B cell (primary cell): ENCODE data around the gene EHBP1. TPM values are rescaled to one million over a fixed set of nuclear protein-coding genes. Genes with fewer than 3 reads are reported as not detected.

Source experiments
- ATAC-seq: fragments of 200-7000 bp; cut with Tn5 transposase; one replicate; pipeline ENCODE4 v1.10.0; 2021; ENCODE audit warnings: low read depth, mild to moderate bottlenecking, moderate number of reproducible peaks, moderate library complexity
- CTCF ChIA-PET: fragments of 350-600 bp; sonication (Branson Sonifier 250); formaldehyde crosslinking; loops from one replicate; lab custom pipeline; 2021; ENCODE audit warnings: antibody characterized with exemption, inconsistent platforms; lab: Charles Lee
- POLR2A ChIA-PET: fragments of 350-600 bp; sonication (Branson Sonifier 250); formaldehyde crosslinking; loops from one replicate; lab custom pipeline; 2021; ENCODE audit warnings: antibody characterized with exemption; lab: Charles Lee
- DNase-seq: peaks from one replicate; pipeline ENCODE4 v3.0.0; 2013
- H2AFZ ChIP-seq: 2 replicates; pipeline ENCODE4 v1.6.1; 2012; ENCODE audit warnings: mild to moderate bottlenecking, low read depth, low read length; ENCODE audit not compliant: insufficient read depth, poor library complexity, severe bottlenecking
- H3K27ac ChIP-seq, 2 donors: 1 replicate in 1 of 2; 2 replicates in 1 of 2; pipeline ENCODE4 v1.5.1; 2012 to 2013; ENCODE audit warnings: low read length in 2 of 2, mild to moderate bottlenecking in 2 of 2, moderate library complexity in 1 of 2
- H3K27me3 ChIP-seq, 4 experiments: fragments of 200-600 bp in 1 of 4; sonication (generic) in 1 of 4; replicated peaks in 1 of 4; 1 replicate in 2 of 4; 2 replicates in 2 of 4; pipeline versions ENCODE4 v1.6.1 to v1.7.0; 2013 to 2016; ENCODE audit warnings: low read length in 3 of 4, mild to moderate bottlenecking in 2 of 4, mixed read lengths in 1 of 4, moderate library complexity in 1 of 4; ENCODE audit not compliant: insufficient read depth in 4 of 4, control insufficient read depth in 3 of 4; ENCODE audit errors: control extremely low read depth in 1 of 4
- H3K36me3 ChIP-seq, 2 experiments: replicated peaks in 1 of 2; 1 replicate in 1 of 2; 2 replicates in 1 of 2; pipeline versions ENCODE4 v1.6.1 to v1.7.1; 2013; ENCODE audit warnings: low read length in 1 of 2; ENCODE audit not compliant: insufficient read depth in 2 of 2, control insufficient read depth in 1 of 2; ENCODE audit errors: control extremely low read depth in 1 of 2, extremely low read depth in 1 of 2
- H3K4me1 ChIP-seq, 2 donors: fragments of 200-600 bp in 1 of 2; sonication (generic) in 1 of 2; 1 replicate in 1 of 2; 2 replicates in 1 of 2; pipeline versions ENCODE4 v1.5.1 to v1.6.1; 2013 to 2017; ENCODE audit warnings: low read length in 2 of 2; ENCODE audit not compliant: control insufficient read depth in 2 of 2, insufficient read depth in 2 of 2
- H3K4me2 ChIP-seq: replicated peaks from 2 replicates; pipeline ENCODE3; 2012; ENCODE audit warnings: mild to moderate bottlenecking, low read depth, low read length; ENCODE audit not compliant: poor library complexity, severe bottlenecking
- H3K4me3 ChIP-seq, 5 experiments: fragments of 200-600 bp in 1 of 5; sonication (generic) in 1 of 5; 1 replicate in 3 of 5; 2 replicates in 2 of 5; pipeline versions ENCODE4 v1.5.1 to v1.7.0; 2011 to 2016; ENCODE audit warnings: low read length in 4 of 5, mild to moderate bottlenecking in 4 of 5, low read depth in 2 of 5, control low read depth in 1 of 5, moderate library complexity in 1 of 5; ENCODE audit not compliant: insufficient read depth in 1 of 5; ENCODE audit errors: control extremely low read depth in 1 of 5, extremely low read depth in 1 of 5
- H3K79me2 ChIP-seq: fragments of 200-600 bp; sonication (generic); one replicate; pipeline ENCODE4 v1.6.0; 2016; ENCODE audit warnings: low read length; ENCODE audit not compliant: control insufficient read depth, insufficient read depth
- H3K9ac ChIP-seq: fragments of 200-600 bp; sonication (generic); 2 replicates; pipeline ENCODE4 v1.6.1; 2017; ENCODE audit warnings: mild to moderate bottlenecking, low read length, moderate library complexity
- H3K9me3 ChIP-seq, 3 donors: one replicate each; pipeline versions ENCODE4 v1.6.1 to v1.7.1; 2013; ENCODE audit warnings: low read length in 2 of 3; ENCODE audit not compliant: control insufficient read depth in 2 of 3, insufficient read depth in 1 of 3; ENCODE audit errors: control extremely low read depth in 1 of 3
- H4K20me1 ChIP-seq: 2 replicates; pipeline ENCODE4 v1.6.0; 2012; ENCODE audit warnings: mild to moderate bottlenecking, low read length; ENCODE audit not compliant: insufficient read depth, control insufficient read depth, poor library complexity, severe bottlenecking
- H3K27ac Mint-ChIP-seq: one replicate; pipeline ENCODE4 v1.8.0; 2021; ENCODE audit warnings: mixed read lengths
- H3K27me3 Mint-ChIP-seq: one replicate; pipeline ENCODE4 v1.8.0; 2021; ENCODE audit warnings: mixed read lengths
- H3K4me1 Mint-ChIP-seq: one replicate; pipeline ENCODE4 v1.8.0; 2021; ENCODE audit warnings: mixed read lengths
- H3K4me3 Mint-ChIP-seq: one replicate; pipeline ENCODE4 v1.8.0; 2021; ENCODE audit warnings: mixed read lengths
- H3K9me3 Mint-ChIP-seq: one replicate; pipeline ENCODE4 v1.8.0; 2022; ENCODE audit warnings: mixed read lengths; ENCODE audit not compliant: insufficient read depth
- EZH2 ChIP-seq: IDR thresholded peaks from 2 replicates; pipeline ENCODE4 v1.6.1; 2012; ENCODE audit warnings: borderline replicate concordance, low read depth, mild to moderate bottlenecking, moderate library complexity, low read length; ENCODE audit not compliant: insufficient read depth, poor library complexity, severe bottlenecking
- WGBS: methylation state at CpG from one replicate; pipeline ENCODE4 v1.1.5; 2013; ENCODE audit warnings: missing lambda C conversion rate; ENCODE audit not compliant: insufficient coverage; 5-methylcytosine and 5-hydroxymethylcytosine counted together
- intact Hi-C: fragments of 100-400 bp; cut with micrococcal nuclease; formaldehyde crosslinking; loops from one replicate; pipeline ENCODE4 v1.10.0; 2022
- polyA plus RNA-seq: library from polyadenylated mRNA; depleted of rRNA; stranded (reverse); fragments of >200 nt; gene quantifications from 2 replicates; pipeline ENCODE4 v1.2.3, GENCODE V29; 2012
- total RNA-seq, 2 donors: library from RNA; stranded (reverse); fragments of 120-200 nt in 1 of 2; gene quantifications; 1 replicate in 1 of 2; 2 replicates in 1 of 2; pipeline versions ENCODE4 v1.2.3 to v1.2.4, GENCODE V29; 2013 to 2022
- TF ChIP-seq, protein P1 (sequence below): fragments of 200-600 bp; IDR thresholded peaks from one replicate; pipeline ENCODE4 v1.8.0; 2022; ENCODE audit warnings: antibody characterized with exemption, mild to moderate bottlenecking

EHBP1 gene
- total and polyA plus RNA-seq, 2 donors (not counting 1 experiment from before 2014, with no cell fraction given), result 8.8 to 34.7 TPM

DNA sequence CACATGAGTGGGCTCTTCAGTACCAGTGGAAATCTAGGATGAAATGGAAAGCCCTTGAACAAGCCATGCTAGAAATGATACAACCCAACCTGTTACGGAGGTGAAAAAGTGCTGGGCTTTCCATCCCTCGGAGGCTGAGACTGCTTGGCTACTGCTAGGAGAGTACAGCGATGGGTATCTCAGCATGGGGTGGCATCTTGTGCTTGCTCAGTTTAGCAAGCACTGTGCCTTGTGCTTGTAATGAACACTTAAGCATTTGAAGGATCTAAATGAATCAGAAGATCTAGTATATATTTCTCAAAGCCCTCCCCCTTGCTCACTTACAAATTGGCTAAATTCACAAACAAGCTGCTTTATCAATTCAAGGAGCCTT is 44.3 kb upstream of the EHBP1 start:
- H3K4me1 ChIP-seq, result peaks cover 18 to 27% of the 10 kb centered on the region in 2 donors
- H3K4me3 Mint-ChIP-seq, result no peak overlapping the region
- no peak overlapping the region for H3K4me2 ChIP-seq
- POLR2A ChIA-PET, result no interaction called here
- ATAC-seq (no peak), DNase-seq (no peak)
- no peaks in the 10 kb centered on the region for H3K9me3 ChIP-seq
- H4K20me1 ChIP-seq, result no peaks in the 10 kb centered on the region
- H3K9me3 Mint-ChIP-seq, result no peaks in the 10 kb centered on the region
- no peak overlapping the region for H3K27ac ChIP-seq
- 100% methylated on average over 3 of the region's 3 CpGs for WGBS
- no peak overlapping the region for H3K4me3 ChIP-seq
- no peak for TF ChIP-seq EZH2
- TF ChIP-seq, protein P1, sequence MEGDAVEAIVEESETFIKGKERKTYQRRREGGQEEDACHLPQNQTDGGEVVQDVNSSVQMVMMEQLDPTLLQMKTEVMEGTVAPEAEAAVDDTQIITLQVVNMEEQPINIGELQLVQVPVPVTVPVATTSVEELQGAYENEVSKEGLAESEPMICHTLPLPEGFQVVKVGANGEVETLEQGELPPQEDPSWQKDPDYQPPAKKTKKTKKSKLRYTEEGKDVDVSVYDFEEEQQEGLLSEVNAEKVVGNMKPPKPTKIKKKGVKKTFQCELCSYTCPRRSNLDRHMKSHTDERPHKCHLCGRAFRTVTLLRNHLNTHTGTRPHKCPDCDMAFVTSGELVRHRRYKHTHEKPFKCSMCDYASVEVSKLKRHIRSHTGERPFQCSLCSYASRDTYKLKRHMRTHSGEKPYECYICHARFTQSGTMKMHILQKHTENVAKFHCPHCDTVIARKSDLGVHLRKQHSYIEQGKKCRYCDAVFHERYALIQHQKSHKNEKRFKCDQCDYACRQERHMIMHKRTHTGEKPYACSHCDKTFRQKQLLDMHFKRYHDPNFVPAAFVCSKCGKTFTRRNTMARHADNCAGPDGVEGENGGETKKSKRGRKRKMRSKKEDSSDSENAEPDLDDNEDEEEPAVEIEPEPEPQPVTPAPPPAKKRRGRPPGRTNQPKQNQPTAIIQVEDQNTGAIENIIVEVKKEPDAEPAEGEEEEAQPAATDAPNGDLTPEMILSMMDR, result no peak
- no peaks in the 10 kb centered on the region for H3K27me3 ChIP-seq
- intact Hi-C loops, result no loop called here
- no peaks in the 10 kb centered on the region for H3K36me3 ChIP-seq
- peaks cover 28% of the 10 kb centered on the region for H3K4me1 Mint-ChIP-seq
- H2AFZ ChIP-seq, result peak overlapping the region; percentile 70
- no peak overlapping the region for H3K9ac ChIP-seq
- no peak overlapping the region for H3K27ac Mint-ChIP-seq
- no peaks in the 10 kb centered on the region for H3K79me2 ChIP-seq
- H3K27me3 Mint-ChIP-seq, result no peaks in the 10 kb centered on the region
- CTCF ChIA-PET, result no interaction called here

DNA sequence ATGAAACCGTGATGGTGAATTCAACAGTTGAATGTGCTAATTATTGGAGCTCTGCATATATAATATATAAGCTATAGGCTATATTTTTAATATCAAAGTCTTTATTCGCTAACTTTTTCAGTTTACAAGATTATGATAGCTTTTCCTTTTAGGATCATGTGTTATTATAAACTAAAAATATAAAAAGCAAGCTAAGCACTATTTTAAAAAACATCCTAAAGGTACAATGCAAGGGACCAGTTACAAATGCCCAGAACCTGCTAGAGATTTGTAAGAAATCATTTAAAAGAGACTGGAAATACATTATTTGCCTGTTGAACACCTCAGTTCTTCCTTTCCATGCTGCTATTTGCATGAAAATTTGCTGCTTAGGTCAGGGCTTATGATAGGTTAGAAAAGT is 43.4 kb upstream of the EHBP1 start:
- peaks cover 28% of the 10 kb centered on the region for H3K4me1 Mint-ChIP-seq
- ATAC-seq (no peak), DNase-seq (no peak)
- no peaks in the 10 kb centered on the region for H3K27me3 Mint-ChIP-seq
- no peaks in the 10 kb centered on the region for H3K79me2 ChIP-seq
- peaks cover 18 to 27% of the 10 kb centered on the region in 2 donors for H3K4me1 ChIP-seq
- H2AFZ ChIP-seq, result no peak overlapping the region
- CTCF ChIA-PET, result no interaction called here
- no peak overlapping the region for H3K27ac ChIP-seq
- H3K4me3 Mint-ChIP-seq, result no peak overlapping the region
- no peak overlapping the region for H3K9ac ChIP-seq
- POLR2A ChIA-PET, result no interaction called here
- H3K9me3 Mint-ChIP-seq, result no peaks in the 10 kb centered on the region
- intact Hi-C loops, result no loop called here
- no CpG with 5 or more reads among the region's 2 CpGs for WGBS
- no peak overlapping the region for H3K4me2 ChIP-seq
- no peaks in the 10 kb centered on the region for H4K20me1 ChIP-seq
- H3K36me3 ChIP-seq, result no peaks in the 10 kb centered on the region
- H3K4me3 ChIP-seq, result no peak overlapping the region
- no peak for TF ChIP-seq EZH2
- TF ChIP-seq, protein P1, result no peak
- no peak overlapping the region for H3K27ac Mint-ChIP-seq
- H3K27me3 ChIP-seq, result no peaks in the 10 kb centered on the region
- no peaks in the 10 kb centered on the region for H3K9me3 ChIP-seq
